B cell (primary cell): Measurements from ENCODE around the gene EHF. TPM values are rescaled to one million over a fixed set of nuclear protein-coding genes. Genes with fewer than 3 reads are reported as not detected.
"Not testable (repeated sequence)": the region's sequence is repeated elsewhere in the genome, so short reads cannot be mapped to it uniquely, and the experiment has no call there.

Source experiments
- ATAC-seq: fragments of 200-7000 bp; cut with Tn5 transposase; one replicate; pipeline ENCODE4 v1.10.0; 2021; ENCODE audit warnings: low read depth, mild to moderate bottlenecking, moderate number of reproducible peaks, moderate library complexity
- CTCF ChIA-PET: fragments of 350-600 bp; sonication (Branson Sonifier 250); formaldehyde crosslinking; loops from one replicate; lab custom pipeline; 2021; ENCODE audit warnings: antibody characterized with exemption, inconsistent platforms; lab: Charles Lee
- POLR2A ChIA-PET: fragments of 350-600 bp; sonication (Branson Sonifier 250); formaldehyde crosslinking; loops from one replicate; lab custom pipeline; 2021; ENCODE audit warnings: antibody characterized with exemption; lab: Charles Lee
- DNase-seq: peaks from one replicate; pipeline ENCODE4 v3.0.0; 2013
- H2AFZ ChIP-seq: 2 replicates; pipeline ENCODE4 v1.6.1; 2012; ENCODE audit warnings: mild to moderate bottlenecking, low read depth, low read length; ENCODE audit not compliant: insufficient read depth, poor library complexity, severe bottlenecking
- H3K27ac ChIP-seq, 2 donors: 1 replicate in 1 of 2; 2 replicates in 1 of 2; pipeline ENCODE4 v1.5.1; 2012 to 2013; ENCODE audit warnings: low read length in 2 of 2, mild to moderate bottlenecking in 2 of 2, moderate library complexity in 1 of 2
- H3K27me3 ChIP-seq, 4 experiments: fragments of 200-600 bp in 1 of 4; sonication (generic) in 1 of 4; replicated peaks in 1 of 4; 1 replicate in 2 of 4; 2 replicates in 2 of 4; pipeline versions ENCODE4 v1.6.1 to v1.7.0; 2013 to 2016; ENCODE audit warnings: low read length in 3 of 4, mild to moderate bottlenecking in 2 of 4, mixed read lengths in 1 of 4, moderate library complexity in 1 of 4; ENCODE audit not compliant: insufficient read depth in 4 of 4, control insufficient read depth in 3 of 4; ENCODE audit errors: control extremely low read depth in 1 of 4
- H3K36me3 ChIP-seq, 2 experiments: replicated peaks in 1 of 2; 1 replicate in 1 of 2; 2 replicates in 1 of 2; pipeline versions ENCODE4 v1.6.1 to v1.7.1; 2013; ENCODE audit warnings: low read length in 1 of 2; ENCODE audit not compliant: insufficient read depth in 2 of 2, control insufficient read depth in 1 of 2; ENCODE audit errors: control extremely low read depth in 1 of 2, extremely low read depth in 1 of 2
- H3K4me1 ChIP-seq, 2 donors: fragments of 200-600 bp in 1 of 2; sonication (generic) in 1 of 2; 1 replicate in 1 of 2; 2 replicates in 1 of 2; pipeline versions ENCODE4 v1.5.1 to v1.6.1; 2013 to 2017; ENCODE audit warnings: low read length in 2 of 2; ENCODE audit not compliant: control insufficient read depth in 2 of 2, insufficient read depth in 2 of 2
- H3K4me2 ChIP-seq: replicated peaks from 2 replicates; pipeline ENCODE3; 2012; ENCODE audit warnings: mild to moderate bottlenecking, low read depth, low read length; ENCODE audit not compliant: poor library complexity, severe bottlenecking
- H3K4me3 ChIP-seq, 5 experiments: fragments of 200-600 bp in 1 of 5; sonication (generic) in 1 of 5; 1 replicate in 3 of 5; 2 replicates in 2 of 5; pipeline versions ENCODE4 v1.5.1 to v1.7.0; 2011 to 2016; ENCODE audit warnings: low read length in 4 of 5, mild to moderate bottlenecking in 4 of 5, low read depth in 2 of 5, control low read depth in 1 of 5, moderate library complexity in 1 of 5; ENCODE audit not compliant: insufficient read depth in 1 of 5; ENCODE audit errors: control extremely low read depth in 1 of 5, extremely low read depth in 1 of 5
- H3K79me2 ChIP-seq: fragments of 200-600 bp; sonication (generic); one replicate; pipeline ENCODE4 v1.6.0; 2016; ENCODE audit warnings: low read length; ENCODE audit not compliant: control insufficient read depth, insufficient read depth
- H3K9ac ChIP-seq: fragments of 200-600 bp; sonication (generic); 2 replicates; pipeline ENCODE4 v1.6.1; 2017; ENCODE audit warnings: mild to moderate bottlenecking, low read length, moderate library complexity
- H3K9me3 ChIP-seq, 3 donors: one replicate each; pipeline versions ENCODE4 v1.6.1 to v1.7.1; 2013; ENCODE audit warnings: low read length in 2 of 3; ENCODE audit not compliant: control insufficient read depth in 2 of 3, insufficient read depth in 1 of 3; ENCODE audit errors: control extremely low read depth in 1 of 3
- H4K20me1 ChIP-seq: 2 replicates; pipeline ENCODE4 v1.6.0; 2012; ENCODE audit warnings: mild to moderate bottlenecking, low read length; ENCODE audit not compliant: insufficient read depth, control insufficient read depth, poor library complexity, severe bottlenecking
- H3K27ac Mint-ChIP-seq: one replicate; pipeline ENCODE4 v1.8.0; 2021; ENCODE audit warnings: mixed read lengths
- H3K27me3 Mint-ChIP-seq: one replicate; pipeline ENCODE4 v1.8.0; 2021; ENCODE audit warnings: mixed read lengths
- H3K4me1 Mint-ChIP-seq: one replicate; pipeline ENCODE4 v1.8.0; 2021; ENCODE audit warnings: mixed read lengths
- H3K4me3 Mint-ChIP-seq: one replicate; pipeline ENCODE4 v1.8.0; 2021; ENCODE audit warnings: mixed read lengths
- H3K9me3 Mint-ChIP-seq: one replicate; pipeline ENCODE4 v1.8.0; 2022; ENCODE audit warnings: mixed read lengths; ENCODE audit not compliant: insufficient read depth
- EZH2 ChIP-seq: IDR thresholded peaks from 2 replicates; pipeline ENCODE4 v1.6.1; 2012; ENCODE audit warnings: borderline replicate concordance, low read depth, mild to moderate bottlenecking, moderate library complexity, low read length; ENCODE audit not compliant: insufficient read depth, poor library complexity, severe bottlenecking
- WGBS: methylation state at CpG from one replicate; pipeline ENCODE4 v1.1.5; 2013; ENCODE audit warnings: missing lambda C conversion rate; ENCODE audit not compliant: insufficient coverage; 5-methylcytosine and 5-hydroxymethylcytosine counted together
- intact Hi-C: fragments of 100-400 bp; cut with micrococcal nuclease; formaldehyde crosslinking; loops from one replicate; pipeline ENCODE4 v1.10.0; 2022
- polyA plus RNA-seq: library from polyadenylated mRNA; depleted of rRNA; stranded (reverse); fragments of >200 nt; gene quantifications from 2 replicates; pipeline ENCODE4 v1.2.3, GENCODE V29; 2012
- total RNA-seq, 2 donors: library from RNA; stranded (reverse); fragments of 120-200 nt in 1 of 2; gene quantifications; 1 replicate in 1 of 2; 2 replicates in 1 of 2; pipeline versions ENCODE4 v1.2.3 to v1.2.4, GENCODE V29; 2013 to 2022
- TF ChIP-seq, protein P1 (sequence below): fragments of 200-600 bp; IDR thresholded peaks from one replicate; pipeline ENCODE4 v1.8.0; 2022; ENCODE audit warnings: antibody characterized with exemption, mild to moderate bottlenecking

Gene EHF
- total and polyA plus RNA-seq, 2 donors (not counting 1 experiment from before 2014, with no cell fraction given), result not detected

GRCh38 chr11:34588023-34588422, 32.9 kb upstream of the EHF start:
- ChIA-PET POLR2A (no interaction called here), CTCF (interaction anchor here (1.0 to 3.6 kb wide), 7 partner anchors 36 to 900 kb away, joined by 3 to 45 read pairs (median 11); no protein-coding TSS in a partner anchor)
- no peak for TF ChIP-seq EZH2
- TF ChIP-seq, protein P1, sequence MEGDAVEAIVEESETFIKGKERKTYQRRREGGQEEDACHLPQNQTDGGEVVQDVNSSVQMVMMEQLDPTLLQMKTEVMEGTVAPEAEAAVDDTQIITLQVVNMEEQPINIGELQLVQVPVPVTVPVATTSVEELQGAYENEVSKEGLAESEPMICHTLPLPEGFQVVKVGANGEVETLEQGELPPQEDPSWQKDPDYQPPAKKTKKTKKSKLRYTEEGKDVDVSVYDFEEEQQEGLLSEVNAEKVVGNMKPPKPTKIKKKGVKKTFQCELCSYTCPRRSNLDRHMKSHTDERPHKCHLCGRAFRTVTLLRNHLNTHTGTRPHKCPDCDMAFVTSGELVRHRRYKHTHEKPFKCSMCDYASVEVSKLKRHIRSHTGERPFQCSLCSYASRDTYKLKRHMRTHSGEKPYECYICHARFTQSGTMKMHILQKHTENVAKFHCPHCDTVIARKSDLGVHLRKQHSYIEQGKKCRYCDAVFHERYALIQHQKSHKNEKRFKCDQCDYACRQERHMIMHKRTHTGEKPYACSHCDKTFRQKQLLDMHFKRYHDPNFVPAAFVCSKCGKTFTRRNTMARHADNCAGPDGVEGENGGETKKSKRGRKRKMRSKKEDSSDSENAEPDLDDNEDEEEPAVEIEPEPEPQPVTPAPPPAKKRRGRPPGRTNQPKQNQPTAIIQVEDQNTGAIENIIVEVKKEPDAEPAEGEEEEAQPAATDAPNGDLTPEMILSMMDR, result no peak
- Histone ChIP-seq H3K36me3 (no peaks in the 10 kb centered on the region), H4K20me1 (no peaks in the 10 kb centered on the region), H3K27ac (no peak overlapping the region), H3K4me3 (no peak overlapping the region), H3K9ac (no peak overlapping the region), H3K79me2 (no peaks in the 10 kb centered on the region), H3K9me3 (no peaks in the 10 kb centered on the region), H2AFZ (no peak overlapping the region), H3K4me1 (peaks cover 12 to 16% of the 10 kb centered on the region in 2 donors), H3K27me3 (peaks cover 0 to 3% (median 0%) of the 10 kb centered on the region in 4 experiments), H3K4me2 (no peak overlapping the region)
- Mint-ChIP-seq H3K4me3 (no peak overlapping the region), H3K27ac (no peak overlapping the region), H3K27me3 (peaks cover 6% of the 10 kb centered on the region), H3K4me1 (peaks cover 23% of the 10 kb centered on the region), H3K9me3 (no peaks in the 10 kb centered on the region)
- no CpG with 5 or more reads among the region's 2 CpGs for WGBS
- ATAC-seq, result no peak
- DNase-seq, result no peak
- intact Hi-C loops, result loop anchor here (5.0 kb wide), 1 partner anchor 64 kb away; no protein-coding TSS in a partner anchor

DNA sequence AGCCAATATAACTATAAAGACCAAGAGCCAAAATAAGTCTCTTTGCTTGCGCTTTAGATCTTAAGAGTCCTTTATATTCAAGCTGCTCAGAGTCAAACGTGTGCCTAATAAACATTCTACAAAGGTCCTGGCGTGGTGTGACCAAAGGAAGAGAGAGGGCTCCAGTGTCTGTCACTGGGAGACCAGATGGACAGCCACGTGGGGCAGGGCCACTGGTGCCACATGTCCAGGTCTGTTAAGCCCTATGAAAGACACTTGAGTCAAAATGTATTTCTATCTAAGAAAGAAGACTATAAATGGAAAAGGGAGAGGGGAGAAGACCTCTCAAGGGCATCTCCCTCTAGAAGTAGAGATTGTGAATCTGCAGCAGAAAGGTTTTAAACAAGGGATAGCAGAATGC, 32.2 kb upstream of the EHF start:
- intact Hi-C loops, result loop anchor here (5.0 kb wide), 1 partner anchor 64 kb away; no protein-coding TSS in a partner anchor
- no peak for ATAC-seq
- H3K27me3 Mint-ChIP-seq, result peaks cover 8% of the 10 kb centered on the region

DNA sequence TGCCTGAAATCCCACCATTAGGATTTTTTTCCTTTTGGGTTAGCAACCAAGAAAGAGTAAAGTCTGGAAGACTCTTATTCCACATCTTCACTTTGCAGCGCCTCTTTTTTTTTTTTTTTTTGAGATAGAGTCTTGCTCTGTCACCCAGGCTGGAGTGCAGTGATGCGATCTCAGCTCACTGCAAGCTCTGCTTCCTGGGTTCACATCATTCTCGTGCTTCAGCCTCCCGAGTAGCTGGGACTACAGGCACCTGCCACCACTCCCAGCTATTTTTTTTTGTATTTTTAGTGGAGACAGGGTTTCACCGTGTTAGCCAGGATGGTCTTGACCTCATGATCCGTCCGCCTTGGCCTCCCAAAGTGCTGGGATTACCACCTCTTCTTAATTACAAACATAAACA, 31.7 kb upstream of the EHF start:
- H3K27ac ChIP-seq, H3K27me3 ChIP-seq, DNase-seq, H3K9me3 ChIP-seq, H3K27ac Mint-ChIP-seq, H3K4me2 ChIP-seq, H3K4me3 Mint-ChIP-seq, POLR2A ChIA-PET, CTCF ChIA-PET, H3K79me2 ChIP-seq, H3K36me3 ChIP-seq, H3K9ac ChIP-seq, H3K4me3 ChIP-seq, ATAC-seq, H4K20me1 ChIP-seq, H2AFZ ChIP-seq, H3K9me3 Mint-ChIP-seq: not testable (repeated sequence)
- peaks cover 12 to 16% of the 10 kb centered on the region in 2 donors for H3K4me1 ChIP-seq
- no CpG with 5 or more reads among the region's 7 CpGs for WGBS
- H3K4me1 Mint-ChIP-seq, result peaks cover 23% of the 10 kb centered on the region
- intact Hi-C loops, result loop anchor here (5.0 kb wide), 1 partner anchor 63 kb away; no protein-coding TSS in a partner anchor
- peaks cover 12% of the 10 kb centered on the region for H3K27me3 Mint-ChIP-seq

More for the DNA sequence above, 32.2 kb upstream of the EHF start:
- peaks cover 23% of the 10 kb centered on the region for H3K4me1 Mint-ChIP-seq
- H3K27ac Mint-ChIP-seq, result no peak overlapping the region
- no peak overlapping the region for H3K4me3 Mint-ChIP-seq
- no peak overlapping the region for H3K9ac ChIP-seq
- H3K27ac ChIP-seq, result no peak overlapping the region
- peaks cover 0 to 3% (median under 1%) of the 10 kb centered on the region in 4 experiments for H3K27me3 ChIP-seq
- 86% methylated on average over 2 of the region's 4 CpGs for WGBS
- ChIA-PET POLR2A (no interaction called here), CTCF (interaction anchor here (3.4 to 3.6 kb wide), 2 partner anchors 65 to 299 kb away, joined by 34 to 45 read pairs; no protein-coding TSS in a partner anchor)
- no peak overlapping the region for H2AFZ ChIP-seq
- H3K4me3 ChIP-seq, result no peak overlapping the region
- H3K4me2 ChIP-seq, result no peak overlapping the region
- H3K36me3 ChIP-seq, result no peaks in the 10 kb centered on the region
- H3K79me2 ChIP-seq, result no peaks in the 10 kb centered on the region
- DNase-seq, result no peak
- H3K9me3 ChIP-seq, result peaks cover 0 to 2% (median 1%) of the 10 kb centered on the region in 3 donors
- H4K20me1 ChIP-seq, result no peaks in the 10 kb centered on the region
- peaks cover 12 to 16% of the 10 kb centered on the region in 2 donors for H3K4me1 ChIP-seq
- peaks cover 2% of the 10 kb centered on the region for H3K9me3 Mint-ChIP-seq
- TF ChIP-seq, protein P1, result no peak
- no peak for TF ChIP-seq EZH2
